BLaER1 treated with 17β-estradiol and CSF1 and Interleukin-3, amounts not matched to agents 10 nM and 100 nM (cell line): ENCODE results near the gene FITM2.
"Not testable (repeated sequence)": the region's sequence is repeated elsewhere in the genome, so short reads cannot be mapped to it uniquely, and the experiment has no call there.

Experiments
- H3K27ac ChIP-seq, 11 experiments: shearing (Covaris generic); formaldehyde crosslinking; 2 replicates each; pipeline ENCODE4 v1.8.1; 2022
- H3K27me3 ChIP-seq, 11 experiments: shearing (Covaris generic); formaldehyde crosslinking; 2 replicates each; pipeline ENCODE4 v1.8.1; 2022
- H3K36me3 ChIP-seq, 11 experiments: shearing (Covaris generic); formaldehyde crosslinking; 2 replicates each; pipeline ENCODE4 v1.8.1; 2022
- H3K4me1 ChIP-seq, 10 experiments: shearing (Covaris generic); formaldehyde crosslinking; 2 replicates each; pipeline ENCODE4 v1.8.1; 2022
- H3K4me2 ChIP-seq, 11 experiments: shearing (Covaris generic); formaldehyde crosslinking; 2 replicates each; pipeline ENCODE4 v1.8.1; 2022
- H3K4me3 ChIP-seq, 10 experiments: shearing (Covaris generic); formaldehyde crosslinking; 2 replicates each; pipeline ENCODE4 v1.8.1; 2022
- H3K9ac ChIP-seq, 11 experiments: shearing (Covaris generic); formaldehyde crosslinking; 2 replicates each; pipeline ENCODE4 v1.8.1; 2022
- H3K9me3 ChIP-seq, 11 experiments: shearing (Covaris generic); formaldehyde crosslinking; replicated peaks in 1 of 11; 2 replicates each; pipeline ENCODE4 v1.8.1; 2022
- H4K20me1 ChIP-seq, 11 experiments: shearing (Covaris generic); formaldehyde crosslinking; 2 replicates each; pipeline ENCODE4 v1.8.1; 2022
- Cebpa-rat ChIP-seq, 11 experiments: shearing (Covaris generic); IDR thresholded peaks; 2 replicates each; pipeline ENCODE4 v1.8.1; 2022

FITM2 gene

DNA sequence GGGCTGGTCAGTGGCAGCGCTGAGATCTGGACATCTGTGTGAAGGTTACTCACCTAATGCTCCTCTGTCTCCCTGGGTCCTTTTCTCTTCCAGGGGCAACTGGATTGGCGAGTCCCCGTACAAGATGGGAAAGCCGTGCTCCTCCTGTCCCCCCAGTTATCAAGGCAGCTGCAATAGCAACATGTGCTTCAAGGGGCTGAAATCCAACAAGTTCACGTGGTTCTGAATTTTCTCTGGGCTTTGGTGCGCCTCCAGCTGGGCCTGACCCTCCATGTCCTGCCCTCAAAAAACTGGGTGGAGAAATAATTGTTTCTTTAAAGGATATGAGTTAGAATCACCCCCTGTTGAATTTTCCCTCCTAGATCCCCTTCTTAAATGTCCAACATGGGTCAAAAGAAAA lies 39.6 kb upstream of the FITM2 start:
- no peaks in the 10 kb centered on the region for H3K4me1 ChIP-seq
- H3K27me3 ChIP-seq: no peaks in the 10 kb centered on the region
- no peak overlapping the region for H3K4me2 ChIP-seq
- no peaks in the 10 kb centered on the region for H3K36me3 ChIP-seq
- H3K9ac ChIP-seq: no peak overlapping the region
- TF ChIP-seq Cebpa-rat (IDR thresholded peaks at IDR 0.05): no peak
- no peaks in the 10 kb centered on the region for H3K9me3 ChIP-seq
- no peaks in the 10 kb centered on the region for H4K20me1 ChIP-seq
- H3K27ac ChIP-seq: no peak overlapping the region
- no peak overlapping the region for H3K4me3 ChIP-seq

GRCh38 chr20:44349349-44349748 lies 38.3 kb upstream of the FITM2 start:
- no peaks in the 10 kb centered on the region for H3K4me1 ChIP-seq
- H3K4me3 ChIP-seq: no peak overlapping the region
- no peaks in the 10 kb centered on the region for H3K9me3 ChIP-seq
- H3K27me3 ChIP-seq: no peaks in the 10 kb centered on the region
- no peaks in the 10 kb centered on the region for H3K36me3 ChIP-seq
- no peak for TF ChIP-seq Cebpa-rat (IDR thresholded peaks at IDR 0.05)
- no peak overlapping the region for H3K9ac ChIP-seq
- no peaks in the 10 kb centered on the region for H4K20me1 ChIP-seq
- no peak overlapping the region for H3K4me2 ChIP-seq
- no peak overlapping the region for H3K27ac ChIP-seq

GRCh38 chr20:44348168-44348659 lies 37.2 kb upstream of the FITM2 start:
- no peak overlapping the region for H3K4me2 ChIP-seq
- H3K9ac ChIP-seq: no peak overlapping the region
- H4K20me1 ChIP-seq: no peaks in the 10 kb centered on the region
- no peaks in the 10 kb centered on the region for H3K36me3 ChIP-seq
- H3K4me1 ChIP-seq: no peaks in the 10 kb centered on the region
- H3K27ac ChIP-seq: no peak overlapping the region
- H3K4me3 ChIP-seq: no peak overlapping the region
- no peaks in the 10 kb centered on the region for H3K27me3 ChIP-seq
- TF ChIP-seq Cebpa-rat (IDR thresholded peaks at IDR 0.05): no peak
- H3K9me3 ChIP-seq: no peaks in the 10 kb centered on the region

DNA sequence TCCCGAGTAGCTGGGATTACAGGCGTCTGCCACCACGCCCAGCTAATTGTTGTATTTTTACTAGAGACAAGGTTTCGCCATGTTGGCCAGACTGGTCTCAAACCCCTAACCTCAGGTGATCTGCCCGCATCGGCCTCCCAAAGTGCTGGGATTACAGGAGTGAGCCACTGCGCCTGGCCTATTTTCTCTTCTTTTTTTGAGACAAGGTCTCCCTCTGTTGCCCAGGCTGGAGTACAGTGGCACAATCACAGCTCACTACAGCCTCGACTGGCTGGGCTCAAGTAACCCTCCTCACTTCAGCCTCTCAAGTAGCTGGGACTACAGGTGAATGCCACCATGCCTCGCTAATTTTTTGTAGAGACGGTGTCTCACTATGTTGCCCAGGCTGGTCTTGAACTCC lies 34.9 kb upstream of the FITM2 start:
- not testable (repeated sequence) for H3K4me1 ChIP-seq, H3K9ac ChIP-seq, H3K4me2 ChIP-seq, H3K9me3 ChIP-seq, H4K20me1 ChIP-seq, H3K36me3 ChIP-seq, H3K27me3 ChIP-seq, H3K27ac ChIP-seq, H3K4me3 ChIP-seq

GRCh38 chr20:44345147-44345546 lies 34.1 kb upstream of the FITM2 start:
- no peaks in the 10 kb centered on the region for H3K36me3 ChIP-seq
- no peaks in the 10 kb centered on the region for H4K20me1 ChIP-seq
- H3K27ac ChIP-seq: no peak overlapping the region
- TF ChIP-seq Cebpa-rat (IDR thresholded peaks at IDR 0.05): no peak
- no peaks in the 10 kb centered on the region for H3K27me3 ChIP-seq
- no peak overlapping the region for H3K9ac ChIP-seq
- no peak overlapping the region for H3K4me3 ChIP-seq
- no peaks in the 10 kb centered on the region for H3K4me1 ChIP-seq
- no peaks in the 10 kb centered on the region for H3K9me3 ChIP-seq
- no peak overlapping the region for H3K4me2 ChIP-seq

DNA sequence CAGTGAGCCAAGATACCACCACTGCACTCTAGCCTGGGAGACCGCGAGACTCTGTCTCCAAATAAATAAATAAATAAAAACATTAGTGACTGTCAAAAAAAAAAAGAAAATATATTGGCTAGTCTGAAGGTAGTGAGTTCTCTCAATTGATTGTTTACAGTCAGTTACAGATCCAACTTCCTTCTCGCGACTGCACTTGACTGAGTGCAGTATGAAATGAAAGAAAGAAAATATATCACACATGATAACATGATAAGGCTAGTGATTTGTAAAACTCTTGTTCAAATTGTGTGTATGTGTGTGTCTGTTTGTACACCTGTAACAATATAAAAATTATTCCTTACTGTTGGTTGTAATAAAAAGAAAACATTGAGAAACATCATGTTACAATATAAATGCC lies 33.7 kb upstream of the FITM2 start:
- Histone ChIP-seq H3K4me1 (no peaks in the 10 kb centered on the region), H3K4me3 (no peak overlapping the region), H3K27ac (no peak overlapping the region), H3K36me3 (no peaks in the 10 kb centered on the region), H3K9ac (no peak overlapping the region), H3K9me3 (no peaks in the 10 kb centered on the region), H4K20me1 (no peaks in the 10 kb centered on the region), H3K27me3 (no peaks in the 10 kb centered on the region), H3K4me2 (no peak overlapping the region)
- no peak for TF ChIP-seq Cebpa-rat (IDR thresholded peaks at IDR 0.05)

DNA sequence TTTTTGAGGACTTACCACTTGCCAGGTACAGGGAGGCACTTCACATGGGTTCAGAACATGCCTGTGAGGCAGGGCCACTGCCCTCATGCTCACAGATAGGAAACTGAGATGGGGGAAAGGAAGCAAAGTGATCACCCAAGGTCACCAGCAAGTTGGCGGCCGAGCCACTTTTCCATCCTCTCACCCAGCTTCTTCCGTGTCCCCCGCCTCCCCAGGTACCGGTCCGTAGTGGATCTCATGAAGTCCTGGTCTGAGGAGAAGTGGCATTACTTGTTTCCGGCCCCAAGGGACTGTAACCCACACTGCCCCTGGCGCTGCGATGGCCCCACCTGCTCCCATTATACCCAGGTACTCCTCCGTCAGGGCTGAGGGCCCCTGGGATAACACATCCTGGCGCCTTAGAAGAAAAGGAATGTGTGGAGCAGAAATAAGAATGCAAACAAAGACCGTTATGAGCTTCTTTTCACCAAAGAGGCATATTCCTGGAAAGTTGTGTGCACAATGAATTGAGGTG lies 32.2 kb upstream of the FITM2 start:
- Histone ChIP-seq H3K9ac (no peak overlapping the region), H3K36me3 (no peaks in the 10 kb centered on the region), H3K9me3 (no peaks in the 10 kb centered on the region), H3K27ac (no peak overlapping the region), H3K4me3 (no peak overlapping the region), H3K4me2 (no peak overlapping the region), H3K4me1 (no peaks in the 10 kb centered on the region), H4K20me1 (no peaks in the 10 kb centered on the region), H3K27me3 (no peaks in the 10 kb centered on the region)
- no peak for TF ChIP-seq Cebpa-rat (IDR thresholded peaks at IDR 0.05)

DNA sequence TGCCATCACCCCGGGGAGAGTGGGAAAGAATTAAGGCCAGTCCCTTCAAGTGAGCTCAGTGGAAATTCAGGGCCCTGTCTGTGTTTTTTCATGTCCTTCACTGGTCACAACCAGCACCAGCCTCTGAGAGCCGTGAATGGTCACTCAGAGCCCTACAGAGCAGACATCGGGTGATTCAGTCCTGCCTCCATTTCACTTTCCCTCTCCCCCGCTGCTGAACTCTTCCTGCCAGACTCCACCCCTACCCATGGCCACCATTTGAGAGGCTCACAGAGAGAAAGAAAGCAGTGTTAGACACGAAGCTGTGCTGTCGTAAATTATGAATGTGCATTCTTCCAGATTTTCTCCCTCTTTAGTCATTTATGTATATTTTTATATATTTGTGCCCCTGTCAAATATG lies 31.2 kb upstream of the FITM2 start:
- Histone ChIP-seq H3K9ac (no peak overlapping the region), H3K27ac (no peak overlapping the region), H3K27me3 (no peaks in the 10 kb centered on the region), H3K9me3 (no peaks in the 10 kb centered on the region), H3K4me1 (no peaks in the 10 kb centered on the region), H3K36me3 (no peaks in the 10 kb centered on the region), H3K4me3 (no peak overlapping the region), H3K4me2 (no peak overlapping the region), H4K20me1 (no peaks in the 10 kb centered on the region)
- no peak for TF ChIP-seq Cebpa-rat (IDR thresholded peaks at IDR 0.05)

DNA sequence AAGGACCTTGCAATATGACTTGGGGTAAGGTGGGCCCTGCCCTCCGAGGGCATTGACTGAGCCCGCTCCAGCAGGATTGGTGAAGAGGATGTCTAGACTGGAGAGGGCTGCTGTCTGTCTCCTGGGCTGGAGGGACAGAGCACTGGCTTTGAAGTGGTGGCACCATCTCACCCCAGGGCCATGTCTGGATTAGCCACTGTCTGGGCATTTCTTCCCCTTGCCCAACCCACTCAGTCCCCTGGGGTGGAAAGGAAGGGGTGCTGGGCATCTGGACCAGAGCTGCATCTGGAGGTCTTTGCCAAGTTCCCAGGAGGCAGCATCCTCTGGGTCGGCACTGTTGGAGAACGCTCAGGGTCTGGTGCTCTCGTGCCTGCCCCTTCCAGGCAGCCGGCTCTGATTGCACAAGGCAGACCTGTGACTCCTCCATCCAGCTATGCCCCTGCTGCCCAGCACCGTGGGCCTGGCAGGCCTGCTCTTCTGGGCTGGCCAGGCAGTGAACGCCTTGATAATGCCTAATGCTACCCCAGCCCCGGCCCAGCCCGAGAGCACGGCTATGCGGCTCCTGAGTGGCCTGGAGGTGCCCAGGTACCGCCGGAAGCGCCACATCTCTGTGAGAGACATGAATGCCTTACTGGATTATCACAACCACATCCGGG lies 25.9 kb upstream of the FITM2 start, which contains the start of gene R3HDML:
R3HDML (plus strand) TSS at position 319 of the 656 bp plus-strand sequence; CDS start at position 434, 115 bp downstream.
- no peak within 1 kb of the TSS for H3K4me2 ChIP-seq

GRCh38 chr20:44336086-44336485 lies 25.1 kb upstream of the FITM2 start:
- H3K9ac ChIP-seq: no peak overlapping the region; a peak in 1 of 22 replicates

More for the DNA sequence above, 25.9 kb upstream of the FITM2 start, which contains the start of gene R3HDML:
- Histone ChIP-seq H3K9me3 (no peaks in the 10 kb centered on the region), H3K27ac (no peak within 1 kb of the TSS), H3K27me3 (no peaks in the 10 kb centered on the region), H3K36me3 (no peaks in the 10 kb centered on the region), H3K9ac (no peak within 1 kb of the TSS; a peak in 1 of 22 replicates), H3K4me3 (no peak within 1 kb of the TSS), H3K4me1 (0 out of 20 replicates have a peak, but pooled peaks cover 0 to 5% (median 0%) of the 10 kb centered on the region in 10 experiments), H4K20me1 (no peaks in the 10 kb centered on the region)
- TF ChIP-seq Cebpa-rat (IDR thresholded peaks at IDR 0.05): no peak

More at GRCh38 chr20:44336086-44336485, 25.1 kb upstream of the FITM2 start:
- no peak overlapping the region for H3K4me2 ChIP-seq
- no peaks in the 10 kb centered on the region for H3K36me3 ChIP-seq
- no peaks in the 10 kb centered on the region for H3K27me3 ChIP-seq
- no peak overlapping the region for H3K27ac ChIP-seq
- H3K4me1 ChIP-seq: 0 out of 20 replicates have a peak, but pooled peaks cover 0 to 5% (median 0%) of the 10 kb centered on the region in 10 experiments
- no peak for TF ChIP-seq Cebpa-rat (IDR thresholded peaks at IDR 0.05)
- no peak overlapping the region for H3K4me3 ChIP-seq
- H3K9me3 ChIP-seq: no peaks in the 10 kb centered on the region
- H4K20me1 ChIP-seq: no peaks in the 10 kb centered on the region
